NCI-H1417 treated with DMSO at 0.1 percent for 48 hours (cell line): Measurements from ENCODE around the gene RAB30.
A peak's percentile ranks its signal among the peaks of the same experiment; 100 is the strongest.

Experiments used
- DNase-seq: peaks from one replicate; lab custom pipeline; 2025; lab: John Stamatoyannopoulos, UW

The RAB30 gene

GRCh38 chr11:83070731-83071566 is 748 bp downstream of the RAB30 start:
- no peak for DNase-seq

GRCh38 chr11:83070044-83070701 is 1.5 kb downstream of the RAB30 start:
- no peak for DNase-seq

- no peak for DNase-seq
Observed at GRCh38 chr11:83069441-83070043, 2.2 kb downstream of the RAB30 start.

- DNase-seq: no peak
Observed at GRCh38 chr11:83068568-83068967, 3.1 kb downstream of the RAB30 start.

- DNase-seq: no peak
Observed at GRCh38 chr11:83064011-83064410, 7.7 kb downstream of the RAB30 start.

GRCh38 chr11:83063073-83063754 is 8.5 kb downstream of the RAB30 start:
- DNase-seq: no peak

- no peak for DNase-seq
Observed at GRCh38 chr11:83061883-83062282, 9.8 kb downstream of the RAB30 start.

GRCh38 chr11:83060965-83061364 is 10.7 kb downstream of the RAB30 start:
- no peak for DNase-seq

GRCh38 chr11:83057721-83058120 is 14.0 kb downstream of the RAB30 start:
- DNase-seq: no peak

GRCh38 chr11:83056611-83057010 is 15.1 kb downstream of the RAB30 start:
- DNase-seq: no peak

- DNase-seq: no peak
Observed at GRCh38 chr11:83056204-83056603, 15.5 kb downstream of the RAB30 start.

- DNase-seq: peak; percentile 98
Observed at GRCh38 chr11:83054904-83055380, 16.8 kb downstream of the RAB30 start.

- no peak for DNase-seq
Observed at GRCh38 chr11:83054001-83054400, 17.7 kb downstream of the RAB30 start.

- DNase-seq: no peak
Observed at GRCh38 chr11:83051760-83052671, 19.7 kb downstream of the RAB30 start.

- peak; percentile 73 for DNase-seq
Observed at GRCh38 chr11:83047515-83048225, 24.0 kb downstream of the RAB30 start.

- no peak for DNase-seq
Observed at GRCh38 chr11:83046621-83047172, 25.0 kb downstream of the RAB30 start.

- DNase-seq: peak; percentile 23
Observed at GRCh38 chr11:83044958-83045712, 26.6 kb downstream of the RAB30 start.

GRCh38 chr11:83042964-83043711 is 28.6 kb downstream of the RAB30 start:
- DNase-seq: no peak

GRCh38 chr11:83041126-83041525 is 30.6 kb downstream of the RAB30 start:
- no peak for DNase-seq
